Esophagus muscularis mucosa (tissue), 4 donors: ENCODE measurements around the gene ELOVL2. TPM values are rescaled to one million over a fixed set of nuclear protein-coding genes. Genes with fewer than 3 reads are reported as not detected.

Experiments used
- DNase-seq: peaks from one replicate; pipeline ENCODE4 v3.0.0-alpha.2; 2017; ENCODE audit errors: extremely low spot score
- H3K27ac ChIP-seq, 4 donors: fragments of 200-600 bp; sonication (generic); replicated peaks in 1 of 4; 1 replicate in 3 of 4; 2 replicates in 1 of 4; pipeline ENCODE4 v1.5.1; 2016 to 2019; ENCODE audit warnings: mild to moderate bottlenecking in 1 of 4
- H3K27me3 ChIP-seq, 4 donors: fragments of 200-600 bp; sonication (generic); one replicate each; pipeline versions ENCODE4 v1.5.1 to v1.6.0; 2016 to 2019
- H3K36me3 ChIP-seq, 4 donors: fragments of 200-600 bp; sonication (generic); one replicate each; pipeline ENCODE4 v1.5.1; 2016 to 2019
- H3K4me1 ChIP-seq, 4 donors: fragments of 200-600 bp; sonication (generic); one replicate each; pipeline ENCODE4 v1.5.1; 2016 to 2019
- H3K4me3 ChIP-seq, 4 donors: fragments of 200-600 bp; sonication (generic); 1 replicate in 2 of 4; 2 replicates in 2 of 4; pipeline ENCODE4 v1.5.1; 2016 to 2019; ENCODE audit warnings: mild to moderate bottlenecking in 4 of 4, moderate library complexity in 1 of 4
- H3K9me3 ChIP-seq, 4 donors: fragments of 200-600 bp; sonication (generic); 1 replicate in 3 of 4; 2 replicates in 1 of 4; pipeline ENCODE4 v1.5.1; 2016 to 2019
- EP300 ChIP-seq: sonication (generic); formaldehyde crosslinking; IDR thresholded peaks from one replicate; pipeline ENCODE4 v1.6.1; 2017; ENCODE audit warnings: antibody characterized with exemption
- POLR2A ChIP-seq: fragments of 450-650 bp; IDR thresholded peaks from one replicate; pipeline ENCODE4 v1.6.1; 2017; ENCODE audit warnings: antibody characterized with exemption, moderate library complexity, mild to moderate bottlenecking, low read depth
- POLR2AphosphoS5 ChIP-seq, 2 donors: sonication (generic); formaldehyde crosslinking; IDR thresholded peaks; one replicate each; pipeline ENCODE4 v1.6.1; 2017; ENCODE audit warnings: antibody characterized with exemption in 2 of 2
- WGBS: methylation state at CpG from one replicate; pipeline ENCODE4 v1.1.5; 2018; 5-methylcytosine and 5-hydroxymethylcytosine counted together
- intact Hi-C: fragments of 100-400 bp; cut with DNase I; formaldehyde crosslinking; loops from one replicate; pipeline ENCODE4 v1.15.1; 2023
- total RNA-seq, 4 donors: library from RNA; depleted of rRNA; stranded (reverse); fragments of >200 nt; gene quantifications; one replicate each; pipeline versions ENCODE4 v1.1.0 to v1.2.1, GENCODE V29; 2016
- TF ChIP-seq, protein P1 (sequence below), 3 experiments: fragments of 200-600 bp in 2 of 3; fragments of 450-650 bp in 1 of 3; sonication (generic) in 2 of 3; IDR thresholded peaks; one replicate each; pipeline ENCODE4 v1.5.1; 2017 to 2019; ENCODE audit warnings: antibody characterized with exemption in 3 of 3, mild to moderate bottlenecking in 2 of 3, moderate library complexity in 1 of 3

ELOVL2 gene
- total RNA-seq, 4 donors from 2014 or later, result 0.26 to 0.57 (median 0.46) TPM

DNA sequence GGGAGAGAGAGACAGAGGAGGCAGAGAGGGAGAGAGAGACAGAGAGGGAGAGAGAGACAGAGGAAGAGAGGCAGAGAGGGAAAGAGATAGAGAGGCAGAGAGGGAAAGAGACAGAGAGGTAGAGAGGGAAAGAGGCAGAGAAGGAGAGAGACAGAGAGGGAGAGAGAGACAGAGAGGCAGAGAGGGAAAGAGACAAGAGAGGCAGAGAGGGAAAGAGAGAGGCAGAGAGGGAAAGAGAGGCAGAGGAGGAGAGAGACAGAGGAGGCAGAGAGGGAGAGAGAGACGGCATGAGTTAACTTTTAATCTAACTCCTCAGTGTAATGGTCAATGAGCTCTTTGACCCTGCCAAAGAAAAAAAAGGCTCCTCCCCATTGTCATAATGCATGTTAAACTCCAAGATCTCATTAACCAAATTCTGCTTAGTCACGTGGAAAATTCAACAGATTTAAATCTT is 7.1 kb downstream of the ELOVL2 start:
- H3K4me1 ChIP-seq, result no peaks in the 10 kb centered on the region
- H3K27me3 ChIP-seq, result peaks cover 0 to 25% (median 2%) of the 10 kb centered on the region in 4 donors
- no peaks in the 10 kb centered on the region for H3K9me3 ChIP-seq
- H3K27ac ChIP-seq, result no peak overlapping the region
- intact Hi-C loops, result no loop called here
- no peak overlapping the region for H3K4me3 ChIP-seq
- DNase-seq, result no peak
- no peaks in the 10 kb centered on the region for H3K36me3 ChIP-seq
- 80% methylated on average over 2 of the region's 2 CpGs for WGBS
- TF ChIP-seq EP300, result no peak
- no peak for TF ChIP-seq POLR2A
- no peak for TF ChIP-seq POLR2AphosphoS5 (IDR thresholded peaks at IDR 0.05)

- no peak overlapping the region for H3K27ac ChIP-seq
- no peaks in the 10 kb centered on the region for H3K36me3 ChIP-seq
- no peaks in the 10 kb centered on the region for H3K9me3 ChIP-seq
- no peaks in the 10 kb centered on the region for H3K4me1 ChIP-seq
- intact Hi-C loops, result no loop called here
- 93% methylated on average over 4 of the region's 4 CpGs for WGBS
- no peak for TF ChIP-seq POLR2A
- no peak for TF ChIP-seq POLR2AphosphoS5 (IDR thresholded peaks at IDR 0.05)
- TF ChIP-seq EP300, result no peak
- TF ChIP-seq, protein P1, sequence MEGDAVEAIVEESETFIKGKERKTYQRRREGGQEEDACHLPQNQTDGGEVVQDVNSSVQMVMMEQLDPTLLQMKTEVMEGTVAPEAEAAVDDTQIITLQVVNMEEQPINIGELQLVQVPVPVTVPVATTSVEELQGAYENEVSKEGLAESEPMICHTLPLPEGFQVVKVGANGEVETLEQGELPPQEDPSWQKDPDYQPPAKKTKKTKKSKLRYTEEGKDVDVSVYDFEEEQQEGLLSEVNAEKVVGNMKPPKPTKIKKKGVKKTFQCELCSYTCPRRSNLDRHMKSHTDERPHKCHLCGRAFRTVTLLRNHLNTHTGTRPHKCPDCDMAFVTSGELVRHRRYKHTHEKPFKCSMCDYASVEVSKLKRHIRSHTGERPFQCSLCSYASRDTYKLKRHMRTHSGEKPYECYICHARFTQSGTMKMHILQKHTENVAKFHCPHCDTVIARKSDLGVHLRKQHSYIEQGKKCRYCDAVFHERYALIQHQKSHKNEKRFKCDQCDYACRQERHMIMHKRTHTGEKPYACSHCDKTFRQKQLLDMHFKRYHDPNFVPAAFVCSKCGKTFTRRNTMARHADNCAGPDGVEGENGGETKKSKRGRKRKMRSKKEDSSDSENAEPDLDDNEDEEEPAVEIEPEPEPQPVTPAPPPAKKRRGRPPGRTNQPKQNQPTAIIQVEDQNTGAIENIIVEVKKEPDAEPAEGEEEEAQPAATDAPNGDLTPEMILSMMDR (IDR thresholded peaks at IDR 0.05), result no peak
- H3K4me3 ChIP-seq, result no peak overlapping the region
- H3K27me3 ChIP-seq, result peaks cover 0 to 23% (median 2%) of the 10 kb centered on the region in 4 donors
- DNase-seq, result no peak
Measured at GRCh38 chr6:11036351-11036740, 7.8 kb downstream of the ELOVL2 start.

DNA sequence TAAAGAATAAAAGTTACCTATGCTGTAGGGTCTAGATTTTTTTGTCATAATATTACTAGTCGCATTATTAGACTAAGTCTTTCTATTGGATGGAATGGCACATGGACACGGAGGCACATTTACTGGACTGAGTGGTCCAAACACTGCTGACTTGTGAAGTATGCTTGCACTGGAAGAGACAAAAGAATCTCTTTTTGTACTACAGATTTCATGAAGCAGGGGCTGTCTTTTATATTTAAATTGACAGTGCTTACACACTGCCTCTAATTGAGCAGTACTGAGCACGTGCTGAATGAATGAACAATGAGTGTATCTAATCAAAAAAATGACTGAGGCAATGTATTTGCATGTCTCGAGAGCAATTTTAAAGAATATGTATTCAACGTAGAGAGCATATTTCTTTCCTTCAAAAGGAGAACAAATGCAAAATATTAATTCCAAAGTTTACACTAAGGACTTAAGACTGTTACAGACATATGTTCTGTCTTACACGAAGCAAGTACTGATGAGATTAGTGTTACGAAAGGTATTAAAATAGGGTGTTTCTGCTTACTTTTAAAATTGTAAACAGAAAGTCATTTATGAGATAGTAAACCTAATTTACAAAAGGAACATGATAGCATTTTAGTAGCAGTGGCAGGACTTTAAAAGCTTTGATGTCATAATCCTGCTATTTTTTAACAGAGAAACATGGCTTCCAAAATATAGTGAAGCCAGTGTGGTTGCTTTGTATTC is 8.3 kb downstream of the ELOVL2 start:
- Histone ChIP-seq H3K4me1 (no peaks in the 10 kb centered on the region), H3K4me3 (no peak overlapping the region), H3K27me3 (peaks cover 0 to 23% (median under 1%) of the 10 kb centered on the region in 4 donors), H3K36me3 (no peaks in the 10 kb centered on the region), H3K9me3 (no peaks in the 10 kb centered on the region), H3K27ac (no peak overlapping the region)
- intact Hi-C loops, result no loop called here
- no peak for DNase-seq
- 85% methylated on average over 7 of the region's 7 CpGs for WGBS
- TF ChIP-seq EP300 (no peak), POLR2A (no peak), POLR2AphosphoS5 (IDR thresholded peaks at IDR 0.05) (no peak)
- TF ChIP-seq, protein P1 (IDR thresholded peaks at IDR 0.05), result no peak

GRCh38 chr6:11033825-11034224 is 10.3 kb downstream of the ELOVL2 start:
- Histone ChIP-seq H3K36me3 (no peaks in the 10 kb centered on the region), H3K4me3 (no peak overlapping the region), H3K27me3 (peaks cover 0 to 14% (median 0%) of the 10 kb centered on the region in 4 donors), H3K27ac (no peak overlapping the region), H3K9me3 (no peaks in the 10 kb centered on the region), H3K4me1 (no peaks in the 10 kb centered on the region)
- intact Hi-C loops, result no loop called here
- no peak for TF ChIP-seq POLR2AphosphoS5 (IDR thresholded peaks at IDR 0.05)
- TF ChIP-seq POLR2A, result no peak
- TF ChIP-seq, protein P1 (IDR thresholded peaks at IDR 0.05), result no peak
- no peak for TF ChIP-seq EP300
- DNase-seq, result no peak

- Histone ChIP-seq H3K4me1 (no peaks in the 10 kb centered on the region), H3K36me3 (no peaks in the 10 kb centered on the region), H3K27ac (no peak overlapping the region), H3K9me3 (no peaks in the 10 kb centered on the region), H3K4me3 (no peak overlapping the region), H3K27me3 (no peaks in the 10 kb centered on the region)
- intact Hi-C loops, result no loop called here
- DNase-seq, result no peak
- no peak for TF ChIP-seq POLR2AphosphoS5 (IDR thresholded peaks at IDR 0.05)
- no peak for TF ChIP-seq POLR2A
- TF ChIP-seq EP300, result no peak
- TF ChIP-seq, protein P1 (IDR thresholded peaks at IDR 0.05), result no peak
- 88% methylated on average over 4 of the region's 4 CpGs for WGBS
Measured at GRCh38 chr6:11030904-11031303, 13.2 kb downstream of the ELOVL2 start.
